Measurements from ENCODE around the gene GLIS2.
A peak's percentile ranks its signal among the peaks of the same experiment; 100 is the strongest.

The GLIS2 gene

GRCh38 chr16:4316108-4316863 lies 419 bp downstream of the GLIS2 start (continued):
- TF ChIP-seq PATZ1 (tag by site-specific recombination; IDR thresholded peaks at IDR 0.05) (no peak), ZNF202 (tag by site-specific recombination; IDR thresholded peaks at IDR 0.05; ENCODE audit: borderline replicate concordance) (no peak), KLF9 (tag by site-specific recombination; IDR thresholded peaks at IDR 0.05; ENCODE audit: low read depth) (no peak), ZNF350 (tag by site-specific recombination; IDR thresholded peaks at IDR 0.05) (no peak), ZNF449 (tag by site-specific recombination; IDR thresholded peaks at IDR 0.05) (peak; percentile 86), ZNF112 (tag by site-specific recombination; IDR thresholded peaks at IDR 0.05) (no peak), ZEB2 (tag by site-specific recombination; IDR thresholded peaks at IDR 0.05) (no peak; the same call in 1 of the 2 replicates), ZBTB8A (tag by site-specific recombination; IDR thresholded peaks at IDR 0.05) (peak; percentile 91), IKZF3 (tag by site-specific recombination; IDR thresholded peaks at IDR 0.05) (0 out of 2 replicates have a peak, but pooled peaks have one; percentile 69), ZNF341 (tag by site-specific recombination; IDR thresholded peaks at IDR 0.05; ENCODE audit: low read depth) (peak; percentile 61), GLIS2 (tag by site-specific recombination; IDR thresholded peaks at IDR 0.05) (peak; percentile 87), ZNF596 (tag by site-specific recombination; IDR thresholded peaks at IDR 0.05) (0 out of 2 replicates have a peak, but pooled peaks have one; percentile 25)
- TF ChIP-seq, protein P1, sequence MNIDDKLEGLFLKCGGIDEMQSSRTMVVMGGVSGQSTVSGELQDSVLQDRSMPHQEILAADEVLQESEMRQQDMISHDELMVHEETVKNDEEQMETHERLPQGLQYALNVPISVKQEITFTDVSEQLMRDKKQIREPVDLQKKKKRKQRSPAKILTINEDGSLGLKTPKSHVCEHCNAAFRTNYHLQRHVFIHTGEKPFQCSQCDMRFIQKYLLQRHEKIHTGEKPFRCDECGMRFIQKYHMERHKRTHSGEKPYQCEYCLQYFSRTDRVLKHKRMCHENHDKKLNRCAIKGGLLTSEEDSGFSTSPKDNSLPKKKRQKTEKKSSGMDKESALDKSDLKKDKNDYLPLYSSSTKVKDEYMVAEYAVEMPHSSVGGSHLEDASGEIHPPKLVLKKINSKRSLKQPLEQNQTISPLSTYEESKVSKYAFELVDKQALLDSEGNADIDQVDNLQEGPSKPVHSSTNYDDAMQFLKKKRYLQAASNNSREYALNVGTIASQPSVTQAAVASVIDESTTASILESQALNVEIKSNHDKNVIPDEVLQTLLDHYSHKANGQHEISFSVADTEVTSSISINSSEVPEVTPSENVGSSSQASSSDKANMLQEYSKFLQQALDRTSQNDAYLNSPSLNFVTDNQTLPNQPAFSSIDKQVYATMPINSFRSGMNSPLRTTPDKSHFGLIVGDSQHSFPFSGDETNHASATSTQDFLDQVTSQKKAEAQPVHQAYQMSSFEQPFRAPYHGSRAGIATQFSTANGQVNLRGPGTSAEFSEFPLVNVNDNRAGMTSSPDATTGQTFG (tag by site-specific recombination; IDR thresholded peaks at IDR 0.05; ENCODE audit: borderline replicate concordance) = no peak
- TF ChIP-seq, protein P2, sequence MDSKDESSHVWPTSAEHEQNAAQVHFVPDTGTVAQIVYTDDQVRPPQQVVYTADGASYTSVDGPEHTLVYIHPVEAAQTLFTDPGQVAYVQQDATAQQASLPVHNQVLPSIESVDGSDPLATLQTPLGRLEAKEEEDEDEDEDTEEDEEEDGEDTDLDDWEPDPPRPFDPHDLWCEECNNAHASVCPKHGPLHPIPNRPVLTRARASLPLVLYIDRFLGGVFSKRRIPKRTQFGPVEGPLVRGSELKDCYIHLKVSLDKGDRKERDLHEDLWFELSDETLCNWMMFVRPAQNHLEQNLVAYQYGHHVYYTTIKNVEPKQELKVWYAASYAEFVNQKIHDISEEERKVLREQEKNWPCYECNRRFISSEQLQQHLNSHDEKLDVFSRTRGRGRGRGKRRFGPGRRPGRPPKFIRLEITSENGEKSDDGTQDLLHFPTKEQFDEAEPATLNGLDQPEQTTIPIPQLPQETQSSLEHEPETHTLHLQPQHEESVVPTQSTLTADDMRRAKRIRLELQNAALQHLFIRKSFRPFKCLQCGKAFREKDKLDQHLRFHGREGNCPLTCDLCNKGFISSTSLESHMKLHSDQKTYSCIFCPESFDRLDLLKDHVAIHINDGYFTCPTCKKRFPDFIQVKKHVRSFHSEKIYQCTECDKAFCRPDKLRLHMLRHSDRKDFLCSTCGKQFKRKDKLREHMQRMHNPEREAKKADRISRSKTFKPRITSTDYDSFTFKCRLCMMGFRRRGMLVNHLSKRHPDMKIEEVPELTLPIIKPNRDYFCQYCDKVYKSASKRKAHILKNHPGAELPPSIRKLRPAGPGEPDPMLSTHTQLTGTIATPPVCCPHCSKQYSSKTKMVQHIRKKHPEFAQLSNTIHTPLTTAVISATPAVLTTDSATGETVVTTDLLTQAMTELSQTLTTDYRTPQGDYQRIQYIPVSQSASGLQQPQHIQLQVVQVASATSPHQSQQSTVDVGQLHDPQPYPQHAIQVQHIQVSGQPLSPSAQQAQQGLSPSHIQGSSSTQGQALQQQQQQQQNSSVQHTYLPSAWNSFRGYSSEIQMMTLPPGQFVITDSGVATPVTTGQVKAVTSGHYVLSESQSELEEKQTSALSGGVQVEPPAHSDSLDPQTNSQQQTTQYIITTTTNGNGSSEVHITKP (tag by site-specific recombination; IDR thresholded peaks at IDR 0.05) = no peak
- TF ChIP-seq, protein P3, sequence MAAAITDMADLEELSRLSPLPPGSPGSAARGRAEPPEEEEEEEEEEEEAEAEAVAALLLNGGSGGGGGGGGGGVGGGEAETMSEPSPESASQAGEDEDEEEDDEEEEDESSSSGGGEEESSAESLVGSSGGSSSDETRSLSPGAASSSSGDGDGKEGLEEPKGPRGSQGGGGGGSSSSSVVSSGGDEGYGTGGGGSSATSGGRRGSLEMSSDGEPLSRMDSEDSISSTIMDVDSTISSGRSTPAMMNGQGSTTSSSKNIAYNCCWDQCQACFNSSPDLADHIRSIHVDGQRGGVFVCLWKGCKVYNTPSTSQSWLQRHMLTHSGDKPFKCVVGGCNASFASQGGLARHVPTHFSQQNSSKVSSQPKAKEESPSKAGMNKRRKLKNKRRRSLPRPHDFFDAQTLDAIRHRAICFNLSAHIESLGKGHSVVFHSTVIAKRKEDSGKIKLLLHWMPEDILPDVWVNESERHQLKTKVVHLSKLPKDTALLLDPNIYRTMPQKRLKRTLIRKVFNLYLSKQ (tag by site-specific recombination; IDR thresholded peaks at IDR 0.05; ENCODE audit: borderline replicate concordance) = no peak
